GM12874 (cell line): ENCODE data around the gene CRTAC1.

ENCODE experiments used
- CTCF ChIP-seq: IDR thresholded peaks from 2 replicates; pipeline ENCODE4 v1.5.1; 2011; ENCODE audit warnings: low read depth, mild to moderate bottlenecking, control low read depth, low read length, moderate library complexity; ENCODE audit not compliant: insufficient read depth

Gene CRTAC1

DNA sequence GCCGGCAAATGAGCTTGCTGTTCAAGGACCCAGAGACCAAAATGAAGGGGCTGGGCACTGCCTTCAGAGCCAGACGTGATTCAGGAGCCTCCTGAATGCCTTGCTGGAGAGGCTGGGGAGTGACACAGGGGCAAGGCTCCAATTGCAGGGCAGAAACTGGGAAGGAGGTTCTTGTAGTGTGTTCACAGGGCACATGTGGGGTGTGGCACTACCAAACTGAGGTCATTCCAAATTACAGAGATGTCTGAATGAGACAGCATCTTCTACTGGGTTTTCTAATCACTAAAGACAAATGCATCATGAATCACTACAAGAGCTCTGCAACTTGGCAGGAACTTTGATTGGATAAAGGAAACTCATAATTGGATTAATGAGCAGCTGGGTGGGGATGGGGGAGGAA is 17.8 kb downstream of the CRTAC1 start:
- no peak for TF ChIP-seq CTCF

- TF ChIP-seq CTCF = no peak
Observed at GRCh38 chr10:98010939-98011685, 19.3 kb downstream of the CRTAC1 start.

DNA sequence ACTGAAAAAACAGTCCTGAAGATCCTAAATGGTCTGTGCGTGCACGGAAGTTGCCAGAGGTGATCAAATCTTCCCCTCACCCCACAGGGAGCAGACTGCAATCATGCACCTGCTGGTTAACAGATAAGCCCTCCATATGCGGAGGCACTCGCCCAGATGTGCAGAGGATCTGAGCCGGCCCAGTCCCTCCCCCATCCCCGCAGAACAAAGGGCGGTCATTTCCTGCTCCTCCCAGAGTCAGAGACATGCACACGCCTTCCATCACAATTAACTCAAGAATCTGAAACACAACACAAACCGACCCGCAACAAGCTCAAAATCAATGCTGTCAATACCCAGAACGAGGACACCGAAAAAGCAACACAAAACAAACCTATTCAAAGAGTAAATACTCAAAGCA is 24.2 kb downstream of the CRTAC1 start:
- no peak for TF ChIP-seq CTCF

DNA sequence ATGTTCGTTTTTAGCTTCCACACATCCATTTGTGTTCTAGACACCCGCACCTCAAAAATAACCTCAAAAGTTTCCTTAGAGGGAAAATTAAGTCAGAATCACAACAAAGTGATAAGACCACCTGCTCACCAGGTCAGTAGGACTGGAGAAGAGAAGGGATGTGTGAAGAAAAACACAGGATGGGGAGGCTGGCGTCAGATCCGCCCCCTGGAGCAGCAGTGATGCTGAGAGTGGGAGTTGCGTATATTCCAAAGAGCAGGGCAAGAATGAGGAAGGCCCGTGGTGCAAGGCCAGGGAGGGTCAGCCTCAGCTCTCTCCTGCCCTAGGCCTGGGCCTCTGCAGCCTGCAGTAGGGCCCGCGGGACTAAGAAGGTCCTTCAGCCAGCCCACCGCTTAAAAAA is 28.7 kb downstream of the CRTAC1 start:
- no peak for TF ChIP-seq CTCF

GRCh38 chr10:98000346-98000745 is 30.1 kb downstream of the CRTAC1 start:
- TF ChIP-seq CTCF = no peak

GRCh38 chr10:97999923-98000248 is 30.5 kb downstream of the CRTAC1 start:
- TF ChIP-seq CTCF = no peak

GRCh38 chr10:97999066-97999922 is 31.1 kb downstream of the CRTAC1 start:
- TF ChIP-seq CTCF = no peak
